GM19328 (cell line): ENCODE results near the gene CHMP4B.

Source experiments
- ATAC-seq: cut with Tn5 transposase; IDR thresholded peaks from one replicate; pipeline ENCODE4 v1.9.1; 2021; ENCODE audit warnings: mild to moderate bottlenecking, moderate library complexity; ENCODE audit not compliant: unreplicated experiment

Gene CHMP4B

DNA sequence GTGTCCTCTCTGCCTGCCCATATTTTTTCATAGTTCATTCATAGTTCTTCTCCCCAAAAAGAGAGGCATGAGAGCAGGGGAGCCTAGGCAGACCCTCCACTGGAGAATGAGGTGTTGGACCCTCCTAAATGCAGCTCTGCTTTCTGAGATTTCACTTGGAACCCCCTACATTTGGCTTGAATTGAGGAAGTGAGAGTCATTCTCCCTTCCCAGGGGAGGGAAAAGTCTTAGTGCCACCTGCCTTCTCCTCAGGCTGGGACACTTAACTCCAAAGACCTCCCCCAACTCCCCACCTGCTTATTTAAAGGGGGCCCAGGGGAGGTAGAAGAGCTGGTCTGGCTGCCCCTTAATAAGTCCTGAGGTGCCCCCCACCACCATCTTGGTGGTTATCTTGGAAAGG, 78.2 kb downstream of the CHMP4B start:
- no peak for ATAC-seq

DNA sequence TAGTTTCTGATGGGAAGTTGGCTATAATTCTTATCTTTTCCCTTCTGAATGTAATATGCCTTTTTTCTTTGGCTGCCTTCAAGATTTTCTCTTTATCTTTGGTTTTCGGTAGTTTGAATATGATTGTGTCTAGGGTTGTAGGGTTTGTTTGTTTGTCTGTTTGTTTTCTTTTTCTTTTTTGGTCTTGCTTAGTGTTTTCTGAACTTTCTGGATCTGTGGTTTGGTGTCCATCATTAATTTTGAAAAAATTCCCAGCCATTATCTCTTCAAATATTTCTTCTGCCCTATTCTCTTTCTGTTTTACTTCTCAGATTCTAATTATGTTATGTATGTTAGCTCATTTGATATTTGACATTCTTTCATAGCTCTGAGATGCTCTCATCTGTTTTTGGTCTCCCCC, 79.4 kb downstream of the CHMP4B start:
- ATAC-seq = no peak

GRCh38 chr20:33893314-33893713, 82.2 kb downstream of the CHMP4B start:
- no peak for ATAC-seq

DNA sequence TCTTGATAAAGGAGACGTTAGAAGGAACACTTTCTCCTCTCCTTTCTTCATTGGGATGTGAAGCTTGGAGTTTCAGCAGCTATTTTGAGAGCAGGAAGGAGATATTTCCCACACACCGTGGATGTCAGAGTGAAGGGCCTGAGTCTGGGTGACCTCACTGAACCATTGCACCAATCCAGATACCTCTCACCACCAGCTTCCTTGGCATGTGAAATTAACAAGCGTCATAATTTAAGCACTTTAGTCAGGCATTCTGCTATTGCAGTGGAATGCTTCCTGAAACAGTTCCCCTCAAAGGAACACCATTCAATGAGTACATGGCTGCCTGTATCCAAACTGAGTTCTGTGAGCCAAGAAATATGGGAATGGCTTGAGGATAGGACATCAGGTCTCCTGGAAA, 83.7 kb downstream of the CHMP4B start:
- no peak for ATAC-seq

DNA sequence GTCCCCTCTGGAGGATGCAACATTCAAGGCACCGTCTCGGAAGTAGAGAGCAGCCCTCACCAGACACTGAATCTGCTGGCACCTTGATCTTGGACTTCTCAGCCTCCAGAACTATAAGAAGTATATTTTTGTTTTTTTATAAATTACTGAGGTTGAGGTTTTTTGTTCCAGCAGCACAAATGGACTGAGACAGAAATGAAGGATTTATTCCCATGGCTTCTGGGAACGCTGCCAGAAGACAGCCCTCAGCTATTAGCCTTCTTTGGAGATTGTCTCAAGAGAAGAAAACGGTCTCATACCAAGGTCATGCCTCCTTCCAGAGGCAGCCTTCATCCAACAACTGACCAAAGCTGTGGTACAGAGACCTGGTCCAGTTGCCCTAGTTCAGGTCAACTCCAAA, 85.4 kb downstream of the CHMP4B start:
- ATAC-seq = no peak

DNA sequence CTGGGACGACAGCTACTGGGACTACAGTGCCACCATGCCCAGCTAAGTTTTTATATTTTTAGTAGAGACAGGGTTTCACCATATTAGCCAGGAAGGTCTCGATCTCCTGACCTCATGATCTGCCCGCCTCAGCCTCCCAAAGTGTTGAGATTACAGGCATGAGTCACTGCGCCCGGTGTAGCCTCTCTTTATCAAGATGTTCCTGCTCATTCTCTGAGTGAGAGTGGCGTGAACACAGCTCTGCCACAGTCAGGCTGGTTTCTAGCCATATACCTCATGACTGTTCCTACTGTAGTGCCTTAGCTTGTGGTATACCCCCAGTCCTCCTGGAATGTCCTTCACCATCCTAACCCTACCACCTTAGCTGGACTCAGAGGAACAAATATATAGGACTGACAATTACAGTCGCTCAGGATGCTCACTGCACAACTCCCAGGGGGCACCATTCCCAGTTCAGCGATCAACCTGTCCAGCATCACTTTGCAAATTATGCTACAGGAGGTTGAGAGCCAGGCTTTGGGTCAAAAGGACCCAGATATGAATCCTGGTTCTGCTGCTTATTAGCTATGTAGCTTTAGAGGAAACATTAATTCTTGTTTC, 86.3 kb downstream of the CHMP4B start:
- no peak for ATAC-seq

GRCh38 chr20:33899106-33899505, 88.0 kb downstream of the CHMP4B start:
- no peak for ATAC-seq

GRCh38 chr20:33900521-33901131, 89.5 kb downstream of the CHMP4B start:
- ATAC-seq = no peak

DNA sequence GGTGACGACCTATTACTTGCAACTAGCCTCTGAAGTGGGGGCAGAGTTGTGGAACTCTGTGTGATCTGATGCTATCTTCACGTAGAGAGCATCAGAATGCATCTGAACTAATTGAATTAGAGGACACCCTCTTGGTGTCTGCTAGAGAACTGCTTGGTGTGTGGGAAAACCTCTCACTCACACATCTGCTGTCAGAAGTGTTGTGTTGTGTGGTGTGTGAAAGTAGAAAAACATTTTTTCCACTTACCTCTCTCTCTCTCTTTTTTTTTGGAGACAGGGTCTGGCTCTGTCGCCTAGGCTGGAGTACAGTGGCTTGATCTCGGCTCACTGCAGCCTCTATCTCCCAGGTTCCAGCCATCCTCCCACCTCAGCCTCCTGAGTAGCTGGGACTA, 90.0 kb downstream of the CHMP4B start:
- no peak for ATAC-seq

DNA sequence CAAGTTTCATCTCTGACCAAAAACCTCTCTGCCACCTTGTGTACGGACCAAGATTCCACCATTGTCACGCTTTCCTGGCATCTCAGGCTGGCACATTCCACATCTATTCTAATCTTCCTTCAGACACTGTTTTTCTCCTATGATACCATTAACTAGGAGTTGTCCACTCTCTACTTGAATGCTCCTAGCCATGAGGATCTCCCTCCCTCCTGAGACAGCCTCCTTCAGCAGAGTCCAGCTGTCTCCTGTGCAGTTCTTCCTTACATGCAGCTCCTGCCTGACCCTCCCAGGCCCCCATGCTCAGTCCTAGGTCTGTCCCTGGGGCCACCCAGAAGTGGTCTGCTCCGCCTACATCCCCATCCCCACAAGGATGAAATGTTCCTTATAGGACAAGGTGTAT, 90.9 kb downstream of the CHMP4B start:
- ATAC-seq = no peak
